ENCODE data around the gene BPIFB3. TPM values are rescaled to one million over a fixed set of nuclear protein-coding genes. Genes with fewer than 3 reads are reported as not detected.

BPIFB3 gene
- total RNA-seq, 2 donors from 2014 or later, result not detected

GRCh38 chr20:33054381-33054780, 678 bp downstream of the BPIFB3 start:
- intact Hi-C loops (cut with DNase I), result no loop called here

GRCh38 chr20:33054791-33055190, 1.1 kb downstream of the BPIFB3 start:
- 55 to 89% methylated on average over 2 of the region's 2 CpGs for WGBS, 2 donors
- TF ChIP-seq POLR2A (IDR thresholded peaks at IDR 0.05), result no peak
- no peak for TF ChIP-seq CTCF (IDR thresholded peaks at IDR 0.05)
- H3K27ac ChIP-seq, result no peak overlapping the region

More at GRCh38 chr20:33054381-33054780, 678 bp downstream of the BPIFB3 start:
- no peak for ATAC-seq
- no peak for TF ChIP-seq POLR2A (IDR thresholded peaks at IDR 0.05)
- no peak for TF ChIP-seq CTCF (IDR thresholded peaks at IDR 0.05)
- no peak overlapping the region for H3K27ac ChIP-seq
- DNase-seq, result no peak
- no peaks in the 10 kb centered on the region for H3K4me1 ChIP-seq
- H3K4me3 ChIP-seq, result no peak overlapping the region
- H3K27me3 ChIP-seq, result no peaks in the 10 kb centered on the region
- H3K9me3 ChIP-seq, result no peaks in the 10 kb centered on the region
- 72 to 77% methylated on average over 7 of the region's 7 CpGs for WGBS, 2 donors
- H3K36me3 ChIP-seq (replicated peaks in 1 of 2; ENCODE audit: insufficient read depth in 1 of 2, low read depth in 2 of 2), result no peaks in the 10 kb centered on the region

GRCh38 chr20:33059136-33059535, 5.4 kb downstream of the BPIFB3 start:
- Histone ChIP-seq H3K4me1 (no peaks in the 10 kb centered on the region), H3K4me3 (no peak overlapping the region), H3K27me3 (no peaks in the 10 kb centered on the region), H3K9me3 (no peaks in the 10 kb centered on the region), H3K36me3 (replicated peaks in 1 of 2; ENCODE audit: insufficient read depth in 1 of 2, low read depth in 2 of 2) (no peaks in the 10 kb centered on the region), H3K27ac (no peak overlapping the region)
- no peak for TF ChIP-seq POLR2A (IDR thresholded peaks at IDR 0.05)
- TF ChIP-seq CTCF (IDR thresholded peaks at IDR 0.05), result no peak
- ATAC-seq, result no peak
- WGBS, 2 donors, result 63 to 67% methylated on average over 3 to 7 of the region's 7 CpGs
- intact Hi-C loops (cut with DNase I), result no loop called here
- DNase-seq, result no peak

More at GRCh38 chr20:33054791-33055190, 1.1 kb downstream of the BPIFB3 start:
- Histone ChIP-seq H3K4me1 (no peaks in the 10 kb centered on the region), H3K27me3 (no peaks in the 10 kb centered on the region), H3K36me3 (replicated peaks in 1 of 2; ENCODE audit: insufficient read depth in 1 of 2, low read depth in 2 of 2) (no peaks in the 10 kb centered on the region), H3K9me3 (no peaks in the 10 kb centered on the region), H3K4me3 (no peak overlapping the region)
- ATAC-seq (no peak), DNase-seq (no peak)
- intact Hi-C loops (cut with DNase I), result no loop called here

- Histone ChIP-seq H3K4me3 (no peak overlapping the region), H3K36me3 (replicated peaks in 1 of 2; ENCODE audit: insufficient read depth in 1 of 2, low read depth in 2 of 2) (no peaks in the 10 kb centered on the region), H3K27ac (no peak overlapping the region), H3K4me1 (no peaks in the 10 kb centered on the region), H3K27me3 (no peaks in the 10 kb centered on the region), H3K9me3 (no peaks in the 10 kb centered on the region)
- intact Hi-C loops (cut with DNase I), result no loop called here
- TF ChIP-seq POLR2A (IDR thresholded peaks at IDR 0.05) (no peak), CTCF (IDR thresholded peaks at IDR 0.05) (no peak)
- 82 to 87% methylated on average over 18 to 22 of the region's 22 CpGs for WGBS, 2 donors
- DNase-seq (no peak), ATAC-seq (no peak)
Observed at GRCh38 chr20:33059741-33060390, 6.2 kb downstream of the BPIFB3 start.

- Histone ChIP-seq H3K9me3 (no peaks in the 10 kb centered on the region), H3K27me3 (no peaks in the 10 kb centered on the region), H3K27ac (no peak overlapping the region), H3K4me3 (no peak overlapping the region), H3K36me3 (replicated peaks in 1 of 2; ENCODE audit: insufficient read depth in 1 of 2, low read depth in 2 of 2) (no peaks in the 10 kb centered on the region), H3K4me1 (no peaks in the 10 kb centered on the region)
- WGBS, 2 donors, result 75 to 80% methylated on average over 12 to 13 of the region's 14 CpGs
- no peak for DNase-seq
- ATAC-seq, result no peak
- no peak for TF ChIP-seq POLR2A (IDR thresholded peaks at IDR 0.05)
- no peak for TF ChIP-seq CTCF (IDR thresholded peaks at IDR 0.05)
- intact Hi-C loops (cut with DNase I), result no loop called here
Observed at GRCh38 chr20:33061658-33062028, 7.9 kb downstream of the BPIFB3 start.
